SKM-1 treated with dmso at 0.1 percent for 144 hours (cell line): ENCODE measurements around the gene PAEP.
"Not testable (repeated sequence)": the region's sequence is repeated elsewhere in the genome, so short reads cannot be mapped to it uniquely, and the experiment has no call there.

Experiments
- DNase-seq: peaks from one replicate; lab custom pipeline; 2025; ENCODE audit not compliant: unreplicated experiment; lab: John Stamatoyannopoulos, UW

PAEP gene

DNA sequence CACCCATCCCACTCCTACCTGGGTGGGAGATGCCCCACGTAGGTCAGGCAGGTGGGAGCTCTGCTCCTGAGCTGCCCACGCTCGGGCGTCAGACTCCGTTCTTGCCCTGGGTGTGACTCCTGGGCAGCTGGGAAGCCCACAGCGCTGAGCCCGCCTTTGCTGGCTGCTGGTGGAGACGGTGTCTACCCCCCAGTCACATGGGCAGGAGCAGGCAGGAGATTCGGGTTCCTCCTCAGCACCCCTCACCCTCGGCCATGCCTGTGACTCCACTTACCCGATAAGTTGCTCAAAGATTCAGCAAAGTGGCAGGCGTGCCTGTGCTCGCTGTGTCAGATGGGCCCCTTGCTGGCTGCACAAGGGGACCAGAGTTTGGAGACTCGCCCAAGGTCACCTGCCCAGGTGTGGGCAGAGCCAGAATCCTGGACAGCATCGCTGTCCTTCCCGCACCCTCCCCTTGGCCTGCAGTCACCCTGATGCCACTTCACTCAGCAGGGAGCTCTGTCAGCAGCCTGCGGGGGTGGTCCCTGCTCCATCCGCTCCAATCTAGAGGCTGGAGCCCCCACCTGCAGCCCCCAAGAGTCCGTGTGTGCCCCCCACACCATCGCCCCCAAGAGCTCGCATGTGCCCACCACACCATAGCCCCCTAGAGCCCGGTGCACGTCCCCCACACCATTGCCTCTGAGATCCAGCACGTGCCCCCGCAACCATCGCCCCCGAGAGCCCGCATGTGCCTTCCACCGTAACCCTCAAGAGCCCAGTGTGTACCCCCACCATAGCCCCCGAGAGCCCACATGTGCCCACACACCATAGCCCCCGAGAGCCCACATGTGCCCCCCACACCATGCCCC, 36.1 kb upstream of the PAEP start:
- DNase-seq, result no peak

- no peak for DNase-seq
These were observed 35.3 kb upstream of the PAEP start for GRCh38 chr9:135526089-135526729.

DNA sequence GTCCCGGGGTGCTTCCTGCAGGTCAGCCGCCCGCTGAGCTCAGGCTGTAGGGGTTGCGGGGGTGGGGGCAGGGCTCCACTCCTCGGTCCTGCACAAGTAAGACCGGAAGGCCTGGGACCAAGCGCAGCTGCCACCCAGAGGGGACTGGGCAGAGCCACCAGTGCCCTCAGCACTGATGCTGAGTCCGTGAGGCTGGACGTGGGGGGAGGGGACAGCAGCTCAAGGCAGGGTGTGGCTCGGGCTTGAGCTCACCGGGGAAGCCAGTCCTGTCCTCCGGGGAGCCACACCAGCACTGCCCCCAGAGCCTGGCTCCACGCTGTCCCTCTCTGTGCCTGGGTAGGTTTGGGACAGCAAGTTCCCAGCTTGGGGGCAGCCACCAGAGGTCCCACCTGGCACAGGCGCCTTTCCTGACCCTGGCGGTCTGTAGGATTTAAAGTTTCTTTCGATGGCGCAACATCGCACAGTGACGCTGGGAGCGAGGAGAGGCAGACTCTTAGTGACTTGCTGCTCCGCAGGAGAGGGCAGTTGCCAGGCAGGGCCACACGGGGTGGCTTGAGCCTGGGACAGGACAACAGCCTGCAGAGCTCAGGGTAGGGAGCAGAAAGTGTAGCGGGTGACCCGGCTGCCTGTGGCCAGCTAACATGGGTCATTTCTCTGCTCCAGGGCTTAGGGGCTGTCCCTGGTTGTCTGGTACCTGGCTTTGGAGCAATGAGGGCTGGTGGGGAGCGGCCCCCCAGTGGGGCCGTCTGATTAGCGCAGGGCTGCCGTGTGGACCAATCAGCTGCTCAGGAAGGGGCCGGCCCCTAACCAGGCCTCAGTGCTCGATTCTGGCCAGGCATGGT, 34.6 kb upstream of the PAEP start:
- no peak for DNase-seq

GRCh38 chr9:135528842-135529435, 32.6 kb upstream of the PAEP start:
- not testable (repeated sequence) for DNase-seq

GRCh38 chr9:135530146-135530545, 31.4 kb upstream of the PAEP start:
- DNase-seq, result no peak

GRCh38 chr9:135531096-135531495, 30.5 kb upstream of the PAEP start:
- no peak for DNase-seq

DNA sequence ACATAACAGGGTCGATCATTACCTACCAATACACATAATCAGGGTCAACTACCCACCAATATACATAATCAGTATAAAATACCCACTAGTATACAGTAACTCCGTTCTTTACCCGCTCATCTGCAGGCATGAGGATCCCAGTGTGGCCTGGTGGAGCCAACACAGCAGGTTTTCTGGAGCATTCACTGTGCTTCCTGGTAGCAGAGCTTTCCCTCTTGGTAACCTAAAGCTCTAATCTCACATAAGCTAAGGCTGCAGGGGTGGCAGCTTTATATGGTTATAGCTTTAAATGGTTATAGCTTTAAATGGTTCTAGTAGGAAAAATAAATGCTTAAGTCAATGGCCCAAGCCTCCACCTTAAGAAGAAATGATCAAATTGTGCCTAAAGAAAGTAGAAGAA, 28.4 kb upstream of the PAEP start:
- DNase-seq, result no peak

GRCh38 chr9:135533674-135534073, 27.9 kb upstream of the PAEP start:
- no peak for DNase-seq

GRCh38 chr9:135534192-135534711, 27.3 kb upstream of the PAEP start:
- not testable (repeated sequence) for DNase-seq

GRCh38 chr9:135534826-135535225, 26.7 kb upstream of the PAEP start:
- not testable (repeated sequence) for DNase-seq

DNA sequence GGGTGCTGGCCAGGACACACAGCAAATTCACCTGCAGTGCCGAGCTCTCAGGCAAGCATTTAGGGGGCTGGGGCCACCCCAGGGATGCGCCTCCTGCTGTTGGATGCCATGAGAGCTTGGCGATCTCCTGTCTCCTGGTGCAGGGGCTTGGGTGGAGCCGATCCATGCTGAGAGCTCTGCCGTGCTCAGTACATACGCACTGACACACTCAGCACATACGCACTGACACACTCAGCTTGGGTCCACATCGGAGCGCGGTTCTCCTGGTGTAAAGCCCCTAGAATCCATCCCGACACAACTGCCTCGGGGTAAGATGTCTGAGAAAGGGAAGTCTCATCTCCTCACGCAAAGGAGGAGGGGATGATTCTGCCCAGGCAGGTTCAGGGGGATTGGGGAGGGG, 25.9 kb upstream of the PAEP start:
- not testable (repeated sequence) for DNase-seq

- DNase-seq, result no peak
These were observed 25.3 kb upstream of the PAEP start for GRCh38 chr9:135536216-135536615.

DNA sequence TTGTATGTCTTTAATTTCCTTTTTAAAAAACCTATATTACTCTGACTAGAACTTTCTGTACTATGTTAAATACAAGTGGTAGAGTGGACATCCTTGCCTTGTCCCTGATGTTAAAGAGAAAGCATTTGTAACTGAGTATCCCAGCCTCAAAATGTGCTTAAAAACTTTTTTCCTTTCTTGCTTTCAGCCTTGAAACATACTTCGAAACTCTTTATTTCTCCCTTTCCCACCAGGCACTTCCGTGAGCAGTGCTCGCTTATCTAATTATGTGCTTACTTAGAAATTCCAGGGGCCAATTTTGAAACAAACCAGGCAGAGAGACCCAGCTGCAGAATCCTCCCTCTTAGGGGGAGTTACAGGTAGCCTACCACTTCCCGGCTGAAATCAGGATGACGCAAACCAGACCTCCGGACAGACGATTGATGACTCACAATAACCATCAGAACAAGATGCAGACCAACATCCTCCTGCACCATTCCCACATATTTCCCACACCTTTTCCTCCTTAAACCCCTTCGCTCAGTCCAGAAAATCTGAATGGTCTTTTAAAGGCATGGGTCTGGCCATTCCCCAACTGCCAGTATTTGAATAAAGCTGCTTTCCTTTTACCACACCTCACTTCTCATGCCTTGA, 18.2 kb upstream of the PAEP start:
- DNase-seq, result not testable (repeated sequence)

- no peak for DNase-seq
These were observed 16.4 kb upstream of the PAEP start for GRCh38 chr9:135544981-135545635.

GRCh38 chr9:135545646-135546176, 15.8 kb upstream of the PAEP start, which contains the start of gene OBP2A:
OBP2A (plus strand) TSS chr9:135546126; CDS start chr9:135546181, 55 bp downstream.
- DNase-seq, result not testable (repeated sequence)

- not testable (repeated sequence) for DNase-seq
These were observed 14.6 kb upstream of the PAEP start for GRCh38 chr9:135546792-135547617.

- DNase-seq, result no peak
These were observed 13.5 kb upstream of the PAEP start for GRCh38 chr9:135547756-135548736.
